WERI-Rb-1 (cell line): ENCODE results near the gene CNBD2.

Experiments used
- DNase-seq: peaks from one replicate; pipeline ENCODE4 v3.0.0-alpha.2; 2020
- H3K27ac ChIP-seq: fragments of 250-450 bp; sonication (Bioruptor Pico); 2 replicates; pipeline ENCODE4 v1.5.1; 2020; ENCODE audit warnings: mild to moderate bottlenecking, moderate library complexity
- H3K27me3 ChIP-seq: fragments of 250-450 bp; sonication (Bioruptor Pico); 2 replicates; pipeline ENCODE4 v1.5.1; 2021; ENCODE audit warnings: mild to moderate bottlenecking, low read depth, moderate library complexity; ENCODE audit not compliant: insufficient read depth, severe bottlenecking
- H3K36me3 ChIP-seq: fragments of 250-450 bp; sonication (Bioruptor Pico); 2 replicates; pipeline ENCODE4 v1.5.1; 2020; ENCODE audit warnings: mild to moderate bottlenecking, moderate library complexity
- H3K4me3 ChIP-seq: 2 replicates; pipeline ENCODE4 v1.5.1; 2011; ENCODE audit warnings: low read depth, mild to moderate bottlenecking, control low read depth, low read length
- H3K9me3 ChIP-seq: fragments of 250-450 bp; sonication (Bioruptor Pico); 2 replicates; pipeline ENCODE4 v1.5.1; 2021; ENCODE audit warnings: mild to moderate bottlenecking, moderate library complexity; ENCODE audit not compliant: severe bottlenecking
- CTCF ChIP-seq: IDR thresholded peaks from 2 replicates; pipeline ENCODE4 v1.5.1; 2011; ENCODE audit warnings: low read depth, mild to moderate bottlenecking, control low read depth, inconsistent platforms, low read length

The CNBD2 gene

DNA sequence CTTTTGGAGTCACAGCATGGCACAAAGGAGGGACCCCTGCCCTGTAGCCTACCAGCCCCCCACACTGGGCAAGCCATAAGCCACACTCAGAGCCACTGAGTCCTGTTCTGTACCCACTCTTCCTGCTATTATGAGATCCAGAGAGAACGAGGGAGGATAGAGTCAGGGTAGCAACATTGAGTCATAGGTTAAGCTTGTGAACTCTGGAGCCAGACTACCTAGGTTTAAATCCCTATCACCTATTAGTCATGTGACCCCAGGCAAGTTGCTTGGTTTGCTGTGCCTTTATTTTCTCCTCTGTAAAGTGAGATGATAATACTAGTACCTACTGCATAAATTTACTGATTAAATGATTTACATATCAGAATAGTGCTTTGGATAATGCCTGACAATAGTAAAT lies 540 bp downstream of the CNBD2 start:
- H3K27ac ChIP-seq, result no peak overlapping the region
- H3K9me3 ChIP-seq, result peaks cover 16% of the 10 kb centered on the region
- no peak for DNase-seq
- H3K36me3 ChIP-seq, result no peaks in the 10 kb centered on the region
- TF ChIP-seq CTCF, result no peak
- no peak overlapping the region for H3K4me3 ChIP-seq
- no peaks in the 10 kb centered on the region for H3K27me3 ChIP-seq

DNA sequence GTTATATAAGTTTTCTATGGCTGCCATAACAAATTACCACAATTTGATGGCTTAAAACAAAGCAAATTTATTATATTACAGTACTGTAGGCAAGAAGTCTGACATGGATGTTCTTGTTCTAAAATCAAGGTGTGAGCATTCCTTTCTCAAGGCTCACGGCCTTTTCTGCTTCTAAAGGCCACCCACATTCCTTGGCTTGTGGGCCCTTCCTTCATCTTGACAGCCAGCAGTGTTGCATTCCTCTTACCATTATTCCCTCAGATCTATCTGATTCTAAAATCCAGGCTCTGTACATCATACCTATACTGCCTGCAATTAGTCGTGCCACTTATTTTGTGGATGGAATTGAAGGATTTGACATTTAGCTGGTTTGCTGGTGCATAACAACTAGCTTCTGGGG lies 3.6 kb downstream of the CNBD2 start:
- Histone ChIP-seq H3K27me3 (no peaks in the 10 kb centered on the region), H3K36me3 (no peaks in the 10 kb centered on the region), H3K4me3 (no peak overlapping the region), H3K9me3 (peaks cover 16% of the 10 kb centered on the region), H3K27ac (peak overlapping the region; percentile 88)
- no peak for DNase-seq
- no peak for TF ChIP-seq CTCF

GRCh38 chr20:35972462-35972861 lies 4.1 kb downstream of the CNBD2 start:
- peaks cover 16% of the 10 kb centered on the region for H3K9me3 ChIP-seq
- H3K36me3 ChIP-seq, result no peaks in the 10 kb centered on the region
- H3K27me3 ChIP-seq, result no peaks in the 10 kb centered on the region
- no peak for TF ChIP-seq CTCF
- peak overlapping the region; percentile 88 for H3K27ac ChIP-seq
- peak; percentile 72 for DNase-seq
- H3K4me3 ChIP-seq, result no peak overlapping the region

DNA sequence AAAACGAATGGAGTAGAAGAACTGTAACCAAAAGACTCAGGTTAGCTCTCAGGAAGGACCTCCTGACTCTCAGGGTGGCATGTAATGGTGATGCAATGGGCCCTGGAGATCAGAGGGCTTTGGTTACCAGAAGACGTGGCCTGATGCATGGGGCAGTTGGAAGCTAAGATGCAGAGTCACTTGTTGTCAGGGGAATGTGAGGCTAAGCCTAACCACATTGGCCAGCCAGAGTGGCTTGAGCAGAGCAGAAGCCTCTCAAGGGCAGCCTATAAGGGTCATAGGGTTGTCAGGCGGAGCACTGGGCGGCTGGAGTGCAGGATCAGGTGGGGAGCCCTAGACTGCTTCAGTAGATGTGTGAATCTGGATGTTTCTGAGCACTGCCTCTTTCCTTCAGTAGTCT lies 5.9 kb downstream of the CNBD2 start:
- Histone ChIP-seq H3K27me3 (no peaks in the 10 kb centered on the region), H3K27ac (no peak overlapping the region; the same call in 1 of the 2 replicates), H3K36me3 (no peaks in the 10 kb centered on the region), H3K4me3 (no peak overlapping the region), H3K9me3 (peaks cover 16% of the 10 kb centered on the region)
- DNase-seq, result no peak
- TF ChIP-seq CTCF, result no peak

- DNase-seq, result no peak
- Histone ChIP-seq H3K4me3 (no peak overlapping the region), H3K27me3 (no peaks in the 10 kb centered on the region), H3K27ac (no peak overlapping the region), H3K9me3 (peaks cover 16% of the 10 kb centered on the region), H3K36me3 (no peaks in the 10 kb centered on the region)
- TF ChIP-seq CTCF, result no peak
These were observed 7.4 kb downstream of the CNBD2 start for GRCh38 chr20:35975576-35976373.
